ENCODE measurements around the gene MNT. TPM values are rescaled to one million over a fixed set of nuclear protein-coding genes. Genes with fewer than 3 reads are reported as not detected.

The MNT gene
- total RNA-seq, 2 donors from 2014 or later = 28.7 to 33.2 TPM

DNA sequence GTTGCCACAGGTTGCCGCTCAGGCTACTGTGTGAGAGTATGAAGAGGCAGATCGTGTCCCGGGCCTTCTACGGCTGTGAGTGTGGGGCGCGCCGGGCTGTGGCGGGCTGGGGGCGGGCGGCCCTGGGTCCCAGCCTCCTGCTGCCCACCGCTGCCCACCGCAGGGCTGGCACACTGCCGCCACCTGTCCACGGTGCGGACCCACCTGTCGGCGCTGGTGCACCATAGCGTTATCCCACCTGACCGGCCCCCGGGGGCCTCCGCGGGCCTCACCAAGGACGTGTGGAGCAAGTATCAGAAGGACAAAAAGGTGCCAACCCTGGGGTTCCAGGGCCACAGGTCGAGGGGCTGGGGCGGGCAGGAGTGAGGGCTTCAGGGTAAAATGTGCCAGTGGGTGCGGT, 28.7 kb downstream of the MNT start:
- Mint-ChIP-seq H3K36me3 (ENCODE audit: low read depth) (peaks cover 11% of the 10 kb centered on the region), H3K4me1 (no peaks in the 10 kb centered on the region), H3K27me3 (no peaks in the 10 kb centered on the region), H3K9me3 (no peaks in the 10 kb centered on the region), H3K4me3 (no peak overlapping the region), H3K27ac (no peak overlapping the region)
- no peak for ATAC-seq (replicated peaks)

DNA sequence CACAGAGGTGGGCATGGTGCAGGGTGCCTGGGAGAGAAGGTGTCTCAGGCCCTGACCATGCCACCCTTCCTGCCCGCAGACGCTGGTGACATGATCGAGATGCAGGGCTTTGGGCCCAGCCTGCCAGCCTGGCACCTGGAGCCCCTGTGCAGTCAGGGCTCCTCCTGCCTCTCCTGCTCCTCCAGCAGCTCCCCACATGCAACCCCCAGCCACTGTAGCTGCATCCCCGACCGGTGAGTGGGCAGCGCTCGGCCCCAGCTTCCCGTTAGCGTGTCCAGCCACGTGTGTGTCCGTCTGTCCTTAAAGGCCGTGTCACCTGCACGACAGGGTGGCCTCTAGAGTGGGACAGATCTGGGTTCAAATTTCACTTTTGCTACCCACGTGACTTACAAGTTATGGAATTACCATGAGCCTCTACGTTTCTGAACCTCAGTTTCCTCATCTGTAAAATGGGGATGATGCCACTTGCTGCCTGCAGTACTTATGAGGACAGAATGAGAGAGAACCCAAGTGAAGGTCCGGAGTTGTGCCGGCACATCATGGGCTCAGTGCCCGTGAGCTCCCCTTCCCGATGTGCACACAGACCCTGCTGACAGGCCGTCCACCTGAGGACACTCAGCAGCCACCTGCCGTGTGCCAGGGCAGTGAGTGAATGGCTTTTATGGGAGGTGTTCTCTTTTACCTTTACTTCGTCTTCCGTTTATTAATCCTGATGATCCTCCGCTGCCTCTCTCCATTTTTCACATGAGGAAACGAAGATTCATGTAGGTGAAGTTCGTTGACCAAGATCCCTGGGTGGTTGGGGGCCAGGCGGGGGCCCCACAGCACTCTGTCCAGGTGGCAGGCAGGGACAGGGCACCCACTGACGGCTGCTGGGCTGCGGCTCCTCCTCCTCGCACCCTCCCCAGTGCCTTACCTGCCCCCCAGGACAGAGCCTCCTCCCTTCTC, 29.4 kb downstream of the MNT start:
- Mint-ChIP-seq H3K36me3 (ENCODE audit: low read depth) (peaks cover 12% of the 10 kb centered on the region), H3K27me3 (no peaks in the 10 kb centered on the region), H3K9me3 (no peaks in the 10 kb centered on the region), H3K4me1 (no peaks in the 10 kb centered on the region), H3K27ac (no peak overlapping the region), H3K4me3 (no peak overlapping the region)
- ATAC-seq (replicated peaks) = no peak

DNA sequence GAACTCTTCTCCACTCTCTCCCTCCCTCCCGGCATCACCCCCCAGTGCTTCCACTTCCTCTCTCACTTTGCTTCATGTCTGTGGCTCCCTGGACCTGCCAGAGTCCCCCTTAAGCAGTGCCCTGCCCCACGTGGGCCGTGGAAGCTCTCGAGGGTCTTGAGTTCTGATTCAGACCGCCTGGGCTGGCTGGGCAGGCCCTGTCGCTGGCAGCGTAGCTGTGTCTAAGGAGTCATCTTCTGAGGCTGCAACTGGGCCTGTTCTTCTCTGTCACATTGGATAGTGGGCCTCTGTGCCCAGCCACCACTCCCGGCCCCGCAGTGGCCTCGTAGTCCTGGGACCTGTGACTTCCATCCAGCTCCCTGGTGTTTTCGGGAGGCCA, 30.7 kb downstream of the MNT start:
- no peaks in the 10 kb centered on the region for H3K27me3 Mint-ChIP-seq
- no peak for ATAC-seq (replicated peaks)

DNA sequence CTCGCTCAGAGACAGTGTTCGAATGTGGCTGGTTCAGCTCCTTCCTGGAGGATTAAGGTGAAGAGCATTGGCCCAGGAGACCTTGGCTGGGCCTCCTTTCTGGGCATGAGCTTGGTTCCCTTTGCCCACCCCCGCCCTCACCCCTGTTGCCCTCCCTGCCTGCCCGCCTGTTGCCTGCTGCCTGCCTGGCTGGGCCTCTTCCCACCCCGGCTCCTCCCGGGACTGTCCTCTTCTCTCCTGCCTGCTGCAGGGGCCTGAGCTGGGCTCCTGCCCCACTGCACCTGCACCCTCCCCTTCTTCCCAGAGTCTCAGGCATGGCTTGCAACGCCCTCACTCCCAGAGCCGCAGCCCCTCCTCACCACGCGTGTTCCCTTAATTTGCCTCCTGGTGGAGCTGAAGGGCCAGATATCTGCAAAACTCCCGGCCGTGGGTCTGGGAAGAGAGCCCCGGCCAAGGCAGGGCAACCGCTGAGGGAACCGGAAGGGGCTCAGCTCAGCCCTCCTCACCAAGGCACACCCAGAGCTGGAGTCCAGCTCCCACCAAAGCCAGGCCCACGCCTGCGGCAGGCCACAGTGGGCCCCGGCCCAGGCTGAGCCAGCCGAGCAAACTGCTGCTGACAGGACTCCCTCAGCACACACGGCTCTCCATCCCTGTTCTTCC, 31.2 kb downstream of the MNT start:
- Mint-ChIP-seq H3K9me3 (no peaks in the 10 kb centered on the region), H3K4me3 (no peak overlapping the region), H3K36me3 (ENCODE audit: low read depth) (peaks cover 8% of the 10 kb centered on the region), H3K27me3 (no peaks in the 10 kb centered on the region), H3K27ac (no peak overlapping the region), H3K4me1 (no peaks in the 10 kb centered on the region)
- no peak for ATAC-seq (replicated peaks)

More for the DNA sequence above, 30.7 kb downstream of the MNT start:
- H3K4me3 Mint-ChIP-seq = no peak overlapping the region
- H3K27ac Mint-ChIP-seq = no peak overlapping the region
- H3K36me3 Mint-ChIP-seq (ENCODE audit: low read depth) = peaks cover 12% of the 10 kb centered on the region
- no peaks in the 10 kb centered on the region for H3K9me3 Mint-ChIP-seq
- no peaks in the 10 kb centered on the region for H3K4me1 Mint-ChIP-seq

DNA sequence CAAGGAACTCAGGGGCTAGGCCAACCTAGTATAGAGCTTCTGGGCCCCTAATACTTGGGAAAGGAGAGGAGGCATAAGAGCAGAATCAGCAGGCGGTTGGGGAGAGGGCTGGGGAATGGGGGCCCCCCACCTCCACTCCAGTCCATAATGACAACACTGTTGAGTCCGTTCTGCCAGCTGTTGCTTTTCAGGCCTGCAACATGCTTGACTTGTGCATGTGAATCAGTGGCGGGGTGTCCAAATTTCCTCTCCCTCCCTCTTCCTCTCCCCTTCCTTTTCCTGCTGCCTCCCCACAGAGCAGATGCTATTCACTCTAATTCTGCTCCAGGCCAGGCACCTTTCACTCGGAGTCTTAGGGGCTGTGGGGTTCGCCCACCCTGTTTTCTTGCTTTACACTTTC, 31.8 kb downstream of the MNT start:
- Mint-ChIP-seq H3K27ac (no peak overlapping the region), H3K27me3 (no peaks in the 10 kb centered on the region)
- no peak for ATAC-seq (replicated peaks)

DNA sequence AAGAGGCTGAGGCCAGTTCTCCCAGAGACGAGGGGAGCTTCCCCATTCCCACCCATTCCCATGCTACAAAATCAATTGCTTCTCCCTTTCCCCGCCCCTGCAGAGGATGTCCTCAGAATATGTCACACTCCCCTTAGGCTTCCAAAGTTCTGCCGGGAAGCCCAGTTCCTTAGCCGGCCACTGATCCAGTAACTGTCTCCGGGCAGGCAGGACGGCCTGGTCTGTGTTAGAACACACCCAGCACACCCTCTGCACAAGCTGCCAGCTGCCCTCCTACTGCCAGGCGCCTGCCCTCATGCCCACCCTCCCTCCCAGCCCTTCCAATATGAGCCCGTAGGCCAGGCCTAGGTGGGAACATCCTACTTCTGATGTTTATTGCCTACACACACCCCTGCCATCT, 32.5 kb downstream of the MNT start:
- no peaks in the 10 kb centered on the region for H3K9me3 Mint-ChIP-seq
- no peaks in the 10 kb centered on the region for H3K4me1 Mint-ChIP-seq
- H3K36me3 Mint-ChIP-seq (ENCODE audit: low read depth) = peaks cover 10% of the 10 kb centered on the region
- no peak overlapping the region for H3K27ac Mint-ChIP-seq
- ATAC-seq (replicated peaks) = no peak
- H3K27me3 Mint-ChIP-seq = no peaks in the 10 kb centered on the region
- no peak overlapping the region for H3K4me3 Mint-ChIP-seq

More for the DNA sequence above, 31.8 kb downstream of the MNT start:
- Mint-ChIP-seq H3K36me3 (ENCODE audit: low read depth) (peaks cover 7% of the 10 kb centered on the region), H3K9me3 (no peaks in the 10 kb centered on the region), H3K4me3 (no peak overlapping the region), H3K4me1 (no peaks in the 10 kb centered on the region)

DNA sequence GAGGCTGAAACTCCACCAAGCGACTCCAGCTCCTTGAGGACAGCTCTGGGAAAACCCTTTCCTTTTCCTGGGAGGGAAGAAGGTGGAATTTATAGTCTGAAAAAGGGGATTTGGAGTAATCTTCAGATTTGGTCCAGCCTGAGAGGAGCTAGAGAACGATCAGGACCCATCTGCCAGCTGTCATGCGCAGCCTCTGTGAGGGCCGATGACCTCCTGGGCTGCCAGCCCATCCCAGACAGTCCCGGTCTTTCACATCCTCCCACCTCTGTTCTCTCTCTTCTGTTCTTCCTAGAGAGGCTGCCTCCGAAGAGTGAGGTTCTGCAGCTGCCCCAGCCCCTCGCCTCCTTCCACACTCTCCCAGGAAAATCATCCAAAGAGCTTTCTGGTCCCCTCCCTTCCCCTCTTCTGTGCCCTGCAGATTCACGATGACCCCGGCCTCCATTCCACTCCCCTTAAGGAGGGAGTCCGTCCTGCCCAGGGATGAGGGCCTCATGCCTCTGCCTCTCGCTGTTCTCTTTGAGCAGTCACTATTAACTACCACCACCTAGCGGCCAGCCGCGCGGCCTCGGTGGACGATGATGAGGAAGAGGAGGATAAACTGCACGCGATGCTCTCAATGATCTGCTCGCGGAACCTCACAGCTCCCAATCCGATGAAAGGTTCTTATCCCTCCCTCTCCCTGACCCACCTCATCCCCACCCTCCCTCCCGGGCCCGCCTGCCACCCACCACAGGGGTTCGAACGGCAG, 33.9 kb downstream of the MNT start:
- no peaks in the 10 kb centered on the region for H3K4me1 Mint-ChIP-seq
- H3K36me3 Mint-ChIP-seq (ENCODE audit: low read depth) = peaks cover 10% of the 10 kb centered on the region
- no peak overlapping the region for H3K27ac Mint-ChIP-seq
- H3K4me3 Mint-ChIP-seq = no peak overlapping the region
- no peak for ATAC-seq (replicated peaks)
- H3K9me3 Mint-ChIP-seq = no peaks in the 10 kb centered on the region
- H3K27me3 Mint-ChIP-seq = no peaks in the 10 kb centered on the region

DNA sequence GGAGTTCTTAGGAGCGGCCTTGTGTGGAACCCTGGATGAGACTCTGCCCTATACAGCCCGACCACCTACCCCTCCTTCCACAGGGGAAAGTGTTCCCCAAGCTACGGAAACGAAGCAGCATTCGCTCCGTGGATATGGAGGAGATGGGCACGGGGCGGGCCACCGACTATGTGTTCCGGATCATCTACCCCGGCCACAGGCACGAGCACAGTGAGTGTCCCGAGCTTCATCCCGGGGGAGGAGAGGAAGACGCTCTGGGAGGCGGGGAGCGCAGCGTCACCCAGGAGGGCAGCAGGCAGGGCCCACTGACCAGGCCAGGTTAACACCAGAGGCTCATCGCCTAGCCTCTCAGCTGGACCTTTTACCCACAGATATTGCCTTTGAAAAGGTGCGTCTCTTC, 35.7 kb downstream of the MNT start:
- no peaks in the 10 kb centered on the region for H3K4me1 Mint-ChIP-seq
- H3K27ac Mint-ChIP-seq = no peak overlapping the region
- H3K36me3 Mint-ChIP-seq (ENCODE audit: low read depth) = peaks cover 19% of the 10 kb centered on the region
- no peaks in the 10 kb centered on the region for H3K27me3 Mint-ChIP-seq
- no peak for ATAC-seq (replicated peaks)
- no peaks in the 10 kb centered on the region for H3K9me3 Mint-ChIP-seq
- H3K4me3 Mint-ChIP-seq = no peak overlapping the region

DNA sequence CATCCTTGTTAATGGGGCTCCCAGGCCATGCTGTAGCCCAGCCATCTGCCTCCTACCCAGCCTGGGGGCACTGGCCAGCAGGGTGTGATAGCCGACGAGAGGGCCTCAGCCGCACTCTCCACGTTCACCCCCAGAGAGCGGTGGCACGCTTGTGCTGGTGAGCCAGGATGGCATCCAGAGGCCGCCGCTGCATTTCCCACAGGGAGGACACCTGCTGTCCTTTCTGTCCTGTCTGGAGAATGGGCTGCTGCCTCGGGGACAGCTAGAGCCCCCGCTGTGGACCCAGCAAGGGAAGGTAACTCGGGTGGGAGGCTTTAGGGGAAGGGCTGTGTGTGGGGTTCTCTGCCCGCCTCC, 36.1 kb downstream of the MNT start:
- H3K4me1 Mint-ChIP-seq = no peaks in the 10 kb centered on the region
- H3K4me3 Mint-ChIP-seq = no peak overlapping the region
- H3K9me3 Mint-ChIP-seq = no peaks in the 10 kb centered on the region
- peaks cover 19% of the 10 kb centered on the region for H3K36me3 Mint-ChIP-seq (ENCODE audit: low read depth)
- H3K27me3 Mint-ChIP-seq = no peaks in the 10 kb centered on the region
- H3K27ac Mint-ChIP-seq = no peak overlapping the region
- ATAC-seq (replicated peaks) = no peak

DNA sequence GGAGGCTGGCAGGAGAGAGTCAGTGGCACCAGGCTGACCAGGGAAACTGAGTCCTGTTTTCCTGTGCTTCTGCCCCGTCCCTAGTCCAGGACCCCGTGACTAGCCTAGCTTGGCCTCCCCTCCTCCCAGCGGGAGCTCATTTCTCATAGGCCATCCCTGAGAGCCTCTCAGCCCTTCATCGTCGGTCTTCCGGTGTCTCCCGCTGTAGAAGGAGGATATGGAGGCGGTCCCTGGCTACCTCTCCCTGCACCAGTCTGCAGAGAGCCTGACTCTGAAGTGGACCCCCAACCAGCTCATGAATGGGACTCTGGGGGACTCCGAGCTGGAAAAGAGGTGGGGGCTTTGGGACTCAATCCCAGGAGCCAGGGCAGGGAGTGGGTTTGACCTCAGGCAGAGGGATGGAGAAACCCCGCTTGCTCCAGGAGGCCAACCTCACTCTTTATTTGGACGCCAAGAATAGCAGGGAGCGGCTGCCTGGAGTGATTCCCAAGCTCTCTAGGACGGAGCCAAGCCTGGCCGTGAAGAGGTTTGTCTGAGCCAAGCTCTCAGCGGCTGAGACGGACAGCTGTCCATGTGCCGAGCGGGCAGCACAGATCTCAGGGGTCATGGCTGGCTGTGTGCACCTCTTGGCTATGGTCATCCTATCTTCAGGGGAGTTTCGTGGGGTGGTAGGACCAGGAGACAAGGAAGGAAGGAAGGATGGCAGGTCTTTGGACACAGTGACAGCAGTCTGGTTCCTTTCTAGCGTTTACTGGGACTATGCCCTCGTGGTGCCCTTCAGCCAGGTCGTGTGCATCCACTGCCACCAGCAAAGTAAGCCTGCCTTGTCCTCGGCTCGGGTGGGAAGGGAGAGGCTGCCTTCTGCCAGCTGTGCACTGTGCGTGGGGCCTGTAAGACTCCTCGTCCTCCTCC, 36.8 kb downstream of the MNT start:
- Mint-ChIP-seq H3K4me3 (no peak overlapping the region), H3K27ac (no peak overlapping the region), H3K36me3 (ENCODE audit: low read depth) (peaks cover 19% of the 10 kb centered on the region), H3K27me3 (no peaks in the 10 kb centered on the region), H3K9me3 (no peaks in the 10 kb centered on the region), H3K4me1 (no peaks in the 10 kb centered on the region)
- no peak for ATAC-seq (replicated peaks)

DNA sequence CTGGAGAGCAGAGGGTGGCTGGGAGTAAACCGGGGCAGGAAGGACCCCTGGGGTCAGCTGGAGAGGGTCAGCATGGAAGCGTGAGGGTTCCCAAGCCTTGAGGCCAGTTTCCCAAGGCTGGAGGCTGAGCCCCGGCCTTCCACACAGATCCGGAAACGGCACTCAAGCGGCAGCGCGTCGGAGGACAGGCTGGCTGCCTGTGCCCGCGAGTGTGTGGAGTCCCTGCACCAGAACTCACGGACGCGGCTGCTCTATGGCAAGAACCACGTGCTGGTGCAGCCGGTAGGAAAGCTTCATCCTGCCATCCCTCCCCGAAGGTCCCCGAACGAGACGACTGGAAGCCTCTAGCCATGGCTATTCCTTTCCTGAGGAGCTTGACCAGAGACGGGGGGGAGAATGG, 37.5 kb downstream of the MNT start:
- H3K4me3 Mint-ChIP-seq = no peak overlapping the region
- no peak for ATAC-seq (replicated peaks)
- no peaks in the 10 kb centered on the region for H3K9me3 Mint-ChIP-seq
- no peaks in the 10 kb centered on the region for H3K27me3 Mint-ChIP-seq
- H3K27ac Mint-ChIP-seq = no peak overlapping the region
- H3K36me3 Mint-ChIP-seq (ENCODE audit: low read depth) = peaks cover 19% of the 10 kb centered on the region
- H3K4me1 Mint-ChIP-seq = no peaks in the 10 kb centered on the region

DNA sequence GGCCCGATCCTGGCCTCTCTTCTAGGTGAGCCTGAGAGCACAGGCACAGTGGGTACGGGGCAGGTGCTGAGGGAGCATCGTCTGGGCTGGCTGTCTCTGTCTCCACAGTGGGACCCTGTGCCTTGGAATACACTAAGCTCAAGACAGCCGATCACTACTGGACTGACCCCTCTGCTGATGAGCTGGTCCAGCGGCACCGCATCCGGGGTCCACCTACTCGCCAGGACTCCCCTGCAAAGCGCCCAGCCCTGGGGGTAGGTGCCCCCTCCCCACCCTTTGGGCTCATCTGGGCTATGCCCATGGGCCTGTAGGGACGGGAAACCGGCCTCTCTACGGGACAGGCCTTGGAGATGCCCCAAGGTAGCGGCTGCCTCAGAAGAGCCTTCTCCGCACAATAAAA, 38.0 kb downstream of the MNT start:
- no peaks in the 10 kb centered on the region for H3K9me3 Mint-ChIP-seq
- H3K27me3 Mint-ChIP-seq = no peaks in the 10 kb centered on the region
- ATAC-seq (replicated peaks) = no peak
- H3K27ac Mint-ChIP-seq = no peak overlapping the region
- no peak overlapping the region for H3K4me3 Mint-ChIP-seq
- no peaks in the 10 kb centered on the region for H3K4me1 Mint-ChIP-seq
- H3K36me3 Mint-ChIP-seq (ENCODE audit: low read depth) = peaks cover 19% of the 10 kb centered on the region

DNA sequence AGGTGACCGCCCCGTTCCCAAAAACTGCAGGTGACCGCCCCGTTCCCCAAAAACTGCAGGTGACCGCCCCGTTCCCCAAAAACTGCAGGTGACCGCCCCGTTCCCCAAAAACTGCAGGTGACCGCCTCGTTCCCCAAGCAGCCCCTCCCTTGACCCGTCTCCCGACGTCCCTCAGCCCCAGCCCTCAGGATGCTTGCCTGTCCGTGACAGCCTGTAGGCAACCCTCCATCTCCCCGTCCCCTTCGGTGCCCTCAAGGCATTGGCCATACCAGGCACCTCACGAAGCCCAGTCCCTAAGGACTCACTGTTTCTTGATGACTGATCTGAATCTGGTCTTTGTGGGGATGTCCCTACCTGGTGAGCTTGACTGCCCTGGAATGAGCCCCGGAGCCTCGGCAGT, 38.4 kb downstream of the MNT start:
- no peak for ATAC-seq (replicated peaks)
- Mint-ChIP-seq H3K36me3 (ENCODE audit: low read depth) (peaks cover 19% of the 10 kb centered on the region), H3K4me3 (no peak overlapping the region), H3K9me3 (no peaks in the 10 kb centered on the region), H3K4me1 (no peaks in the 10 kb centered on the region), H3K27me3 (no peaks in the 10 kb centered on the region), H3K27ac (no peak overlapping the region)

DNA sequence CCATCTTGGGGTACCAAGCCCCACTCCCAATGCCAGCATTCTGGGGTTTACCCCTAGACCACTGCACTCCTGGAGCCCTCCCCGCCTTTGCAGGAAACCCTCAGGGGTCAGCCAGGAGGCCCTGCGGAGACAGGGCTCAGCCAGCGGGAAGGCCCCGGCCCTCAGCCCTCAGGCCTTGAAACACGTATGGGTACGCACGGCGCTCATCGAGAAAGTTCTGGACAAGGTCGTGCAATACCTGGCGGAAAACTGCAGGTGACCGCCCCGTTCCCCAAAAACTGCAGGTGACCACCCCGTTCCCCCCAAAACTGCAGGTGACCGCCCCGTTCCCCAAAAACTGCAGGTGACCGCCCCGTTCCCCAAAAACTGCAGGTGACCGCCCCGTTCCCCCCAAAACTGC, 38.8 kb downstream of the MNT start:
- ATAC-seq (replicated peaks) = no peak
- Mint-ChIP-seq H3K9me3 (no peaks in the 10 kb centered on the region), H3K36me3 (ENCODE audit: low read depth) (peaks cover 18% of the 10 kb centered on the region), H3K4me1 (no peaks in the 10 kb centered on the region), H3K4me3 (no peak overlapping the region), H3K27me3 (no peaks in the 10 kb centered on the region), H3K27ac (no peak overlapping the region)

Data from activated T-helper 17 cell treated with anti-CD3 and anti-CD28 coated beads, Interleukin-2, amount 50 U/mL, for 72 hours (primary cell).